SHP77 treated with DMSO at 0.1 percent for 48 hours (cell line): ENCODE results near the gene BBS9.

Experiments used
- DNase-seq: peaks from one replicate; lab custom pipeline; 2025; lab: John Stamatoyannopoulos, UW

Gene BBS9

DNA sequence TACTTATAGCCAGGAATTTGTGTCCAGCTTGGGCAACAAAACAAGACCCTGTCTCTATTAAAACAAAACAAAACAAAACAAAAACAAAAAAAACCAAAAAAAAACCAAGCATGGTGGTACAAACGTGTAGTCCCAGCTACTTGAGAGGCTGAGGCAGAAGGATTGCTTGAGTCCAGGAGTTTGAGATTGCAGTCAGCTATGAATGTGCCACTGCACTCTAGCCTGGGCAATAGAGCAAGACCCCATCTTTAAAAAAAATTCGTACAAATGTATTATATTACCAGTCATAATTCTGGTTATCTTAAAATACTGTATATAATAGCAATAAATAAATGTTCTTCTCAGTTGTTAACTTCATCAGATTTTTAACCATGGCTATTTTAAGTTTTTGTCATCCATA lies 2.3 kb upstream of the BBS9 start:
- no peak for DNase-seq

DNA sequence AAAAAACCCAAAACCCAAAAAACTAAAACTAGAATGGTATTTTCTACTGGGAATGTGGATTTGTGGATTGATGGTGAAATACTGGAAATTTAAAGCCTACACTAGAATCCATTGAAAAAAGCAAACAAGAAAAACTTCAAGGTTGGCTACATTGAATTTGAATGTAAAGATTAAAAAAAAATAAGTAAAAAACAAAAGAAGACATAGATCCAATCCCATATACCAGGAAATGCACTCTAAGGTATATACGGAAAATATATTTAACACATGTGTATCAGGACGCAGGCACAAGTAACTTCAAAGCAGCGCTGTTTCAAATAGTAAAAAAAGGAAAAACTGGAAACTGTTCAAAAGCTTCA lies 754 bp upstream of the BBS9 start:
- no peak for DNase-seq

DNA sequence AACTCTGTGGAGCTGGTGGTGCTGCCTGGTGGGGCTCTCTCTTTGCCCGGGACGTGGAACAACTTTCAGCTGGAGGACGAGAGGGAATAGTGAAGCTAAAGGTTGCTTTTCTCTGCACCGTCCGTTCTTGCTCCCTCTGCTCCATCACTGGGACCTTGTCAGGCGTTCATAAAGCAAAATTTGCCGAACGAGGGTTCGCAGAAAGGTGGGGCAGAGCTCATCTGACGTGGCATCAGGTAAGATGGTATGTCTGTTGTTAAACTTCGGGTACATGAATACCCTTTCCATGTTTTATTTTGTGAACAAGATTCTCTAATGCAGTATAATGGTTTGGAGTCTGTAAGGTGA lies 416 bp downstream of the BBS9 start:
- no peak for DNase-seq

DNA sequence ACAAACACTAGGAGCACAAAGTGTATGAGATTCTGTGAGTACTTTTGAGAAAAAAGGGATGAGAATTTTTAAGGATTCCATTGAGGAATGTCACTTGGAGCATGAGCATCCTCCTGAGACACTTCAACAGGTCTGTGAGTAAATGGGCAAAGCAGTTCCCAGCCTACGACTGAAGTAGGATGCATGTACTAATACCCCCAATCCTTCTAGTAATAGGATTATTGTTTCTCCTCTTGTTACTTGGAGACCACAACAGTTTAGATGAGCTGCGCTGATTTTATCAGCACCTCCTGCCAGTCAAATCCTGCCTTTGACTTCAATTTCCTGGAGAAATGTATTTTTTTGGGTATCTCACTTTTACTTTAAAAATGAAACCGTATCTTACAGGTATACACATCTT lies 820 bp downstream of the BBS9 start:
- no peak for DNase-seq

DNA sequence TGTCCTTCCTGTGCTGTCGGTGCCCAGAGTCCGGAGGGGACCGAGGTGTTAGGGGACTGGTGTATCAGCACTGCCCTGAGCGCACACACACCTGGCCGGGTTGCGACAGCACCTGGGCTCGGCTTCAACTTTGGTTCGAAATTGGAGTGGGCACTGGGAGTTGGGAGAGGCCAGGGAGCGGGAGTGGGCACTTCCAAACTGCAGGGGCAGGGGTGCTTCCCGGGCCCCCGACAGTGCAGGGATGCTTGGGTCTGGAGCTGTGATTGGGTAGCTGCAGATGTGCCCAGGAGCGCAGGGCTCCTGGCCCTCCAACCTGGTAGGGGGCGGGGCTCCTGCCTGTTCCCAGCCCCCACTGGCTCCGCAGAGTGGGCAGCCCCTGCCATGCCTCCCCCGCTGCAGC lies 7.7 kb downstream of the BBS9 start:
- DNase-seq, result no peak

DNA sequence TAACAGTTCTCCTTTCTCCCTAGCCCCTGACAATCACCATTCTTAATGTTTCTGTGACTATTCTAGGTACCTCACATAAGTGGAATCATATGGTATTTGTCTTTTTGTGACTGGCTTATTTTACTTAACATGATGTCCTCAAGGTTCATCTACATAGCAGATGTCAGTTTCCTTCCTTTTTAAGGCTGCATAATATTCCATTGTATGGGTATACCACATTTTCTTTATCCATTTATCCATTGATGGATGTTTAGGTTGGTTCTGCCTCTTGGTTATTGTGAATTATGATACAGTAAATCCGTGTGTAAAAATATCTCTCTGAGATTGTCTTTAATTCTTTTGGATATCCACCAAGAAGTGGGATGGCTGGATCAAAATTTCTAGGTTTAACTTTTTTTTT lies 13.2 kb downstream of the BBS9 start:
- DNase-seq, result no peak

DNA sequence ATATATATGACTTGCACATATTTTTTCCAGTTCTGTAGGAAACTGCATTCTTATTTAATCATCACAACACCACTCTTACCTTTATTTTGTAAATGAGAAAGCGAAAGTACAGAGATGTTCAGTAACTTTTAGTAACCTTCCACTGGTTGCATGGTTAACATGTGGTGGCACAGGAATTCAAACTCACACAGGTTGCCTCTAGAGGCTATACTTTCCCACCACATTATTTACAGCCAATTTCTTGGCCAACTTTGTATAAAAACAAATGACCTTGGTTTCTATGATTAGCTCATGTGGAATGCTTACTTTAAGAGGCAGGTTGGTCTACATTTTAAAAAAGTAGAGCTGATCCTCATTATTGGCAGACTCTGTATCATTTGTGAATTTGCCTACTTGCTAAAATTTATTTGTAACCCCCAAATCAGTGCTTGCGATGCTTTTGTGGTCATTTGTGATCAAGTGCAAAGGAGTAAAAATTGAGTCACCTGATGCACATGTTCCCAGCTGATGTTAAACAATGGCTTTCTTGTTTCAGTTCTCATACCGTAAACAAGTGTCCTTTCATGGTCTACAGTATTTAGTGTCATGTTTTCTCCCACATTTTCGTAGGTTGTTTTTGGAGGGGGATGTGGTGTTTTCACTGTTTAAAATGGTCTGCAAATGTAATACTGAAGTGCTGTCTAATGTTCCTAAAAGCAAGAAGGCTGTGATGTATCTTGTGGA lies 14.8 kb downstream of the BBS9 start:
- DNase-seq, result no peak

DNA sequence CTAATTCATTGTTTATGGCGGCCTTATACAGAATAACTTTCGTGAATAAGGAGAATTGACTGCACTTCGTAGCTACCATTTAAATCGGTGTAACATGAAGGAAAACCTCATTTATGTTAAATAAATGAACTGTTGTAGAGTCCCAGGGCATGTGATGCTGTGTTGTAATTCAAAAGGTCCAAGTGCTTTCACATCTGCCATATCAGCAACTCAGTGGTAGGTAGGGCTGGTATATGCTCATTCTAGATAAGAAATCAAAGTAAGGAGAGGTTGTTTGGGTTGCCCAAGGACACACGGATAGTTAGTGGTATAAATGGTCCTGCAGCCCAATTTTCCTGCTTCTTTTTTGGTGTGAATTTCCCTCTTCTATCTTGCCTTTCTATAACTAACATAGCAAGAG lies 15.8 kb downstream of the BBS9 start:
- DNase-seq, result no peak

DNA sequence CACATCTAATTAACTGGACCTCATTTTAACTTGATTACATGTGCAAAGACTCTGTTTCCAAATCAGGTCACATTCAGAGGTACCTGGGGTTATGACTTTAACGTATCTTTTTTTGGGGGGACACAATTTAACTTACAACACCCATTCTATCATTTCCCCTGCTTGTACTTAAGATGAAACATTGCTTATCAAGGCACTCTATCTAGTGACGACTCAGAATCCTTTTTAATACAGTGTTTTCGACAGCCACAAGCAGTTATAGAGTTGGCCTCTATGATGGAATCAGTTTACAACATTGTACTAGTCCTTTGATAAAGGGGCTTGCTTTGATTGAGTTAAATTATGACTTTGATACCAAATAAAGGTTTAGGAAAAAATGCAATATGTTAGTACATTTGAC lies 22.7 kb downstream of the BBS9 start:
- no peak for DNase-seq

DNA sequence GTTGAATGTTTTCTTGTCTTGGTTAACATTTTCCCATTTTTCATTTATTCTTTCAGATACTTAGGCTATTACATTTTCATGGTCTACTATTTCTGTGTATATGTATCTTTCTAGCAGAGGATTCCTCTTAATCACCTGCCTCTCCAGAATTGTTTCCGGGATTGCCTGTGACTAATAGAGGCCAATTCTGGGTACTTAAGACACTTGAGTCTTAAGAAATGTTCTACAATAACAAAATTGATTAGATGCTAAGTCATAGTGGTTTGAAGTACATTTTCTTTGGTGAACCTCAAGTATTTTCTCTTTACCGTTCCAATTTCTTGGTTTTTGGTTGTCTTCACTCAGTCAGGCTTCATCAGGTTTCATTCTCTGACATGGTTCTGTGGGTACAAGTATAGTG lies 26.4 kb downstream of the BBS9 start:
- no peak for DNase-seq

DNA sequence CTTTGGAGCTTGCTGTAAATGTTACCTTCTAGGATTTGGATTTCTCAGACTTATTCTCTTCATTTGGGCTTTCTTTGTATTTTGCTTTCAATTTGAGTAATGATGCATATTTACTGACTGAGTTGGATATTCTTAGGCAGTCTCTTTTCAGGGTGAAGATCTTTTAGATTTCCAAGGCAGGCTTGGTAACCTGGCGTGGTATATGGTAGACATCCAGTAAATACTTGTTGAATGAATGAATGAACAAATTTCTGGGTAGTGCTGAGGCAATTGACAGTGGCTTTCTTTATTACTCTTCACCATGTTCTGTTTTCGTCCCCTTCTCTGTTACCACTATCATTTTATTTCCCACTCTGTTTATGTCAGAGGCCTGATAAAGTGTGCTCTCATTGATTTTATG lies 27.1 kb downstream of the BBS9 start:
- DNase-seq, result no peak

DNA sequence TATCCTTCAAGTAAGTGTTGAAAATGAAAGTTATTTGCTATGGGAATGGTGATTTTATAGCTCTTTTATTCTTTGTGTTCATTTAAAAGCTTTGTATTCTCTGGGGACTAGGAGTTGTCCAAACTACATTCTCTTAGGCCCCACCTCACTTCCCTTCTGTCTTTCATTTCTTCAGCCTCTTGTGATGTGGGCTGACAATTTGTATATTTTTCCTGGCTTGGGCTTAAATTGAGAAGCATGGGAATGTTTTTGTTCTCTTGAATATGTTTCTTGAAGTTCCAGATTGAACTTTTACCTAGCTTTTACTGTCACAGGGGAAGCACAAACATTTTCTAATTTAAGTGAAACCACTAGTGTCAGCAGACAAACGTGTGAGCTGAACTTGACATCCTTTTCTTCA lies 27.9 kb downstream of the BBS9 start:
- DNase-seq, result no peak

DNA sequence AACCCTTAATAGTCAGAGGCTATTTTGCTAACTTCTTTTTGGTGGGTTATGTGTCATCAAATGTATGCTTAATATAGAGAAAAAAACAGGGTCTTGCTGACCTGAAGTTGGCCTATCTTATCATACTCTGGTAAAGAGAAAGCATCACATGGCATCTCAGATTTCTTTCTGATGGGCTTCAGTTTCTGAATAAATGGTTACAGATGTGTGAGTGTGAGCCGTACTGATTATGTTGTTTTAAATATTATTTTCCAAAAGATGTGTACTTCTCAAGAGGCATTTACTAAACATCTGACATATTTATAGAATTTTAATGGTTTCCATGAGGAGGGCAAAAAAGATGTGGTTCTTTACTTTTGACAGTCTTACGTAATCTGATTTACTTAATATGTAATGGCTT lies 28.4 kb downstream of the BBS9 start:
- no peak for DNase-seq

DNA sequence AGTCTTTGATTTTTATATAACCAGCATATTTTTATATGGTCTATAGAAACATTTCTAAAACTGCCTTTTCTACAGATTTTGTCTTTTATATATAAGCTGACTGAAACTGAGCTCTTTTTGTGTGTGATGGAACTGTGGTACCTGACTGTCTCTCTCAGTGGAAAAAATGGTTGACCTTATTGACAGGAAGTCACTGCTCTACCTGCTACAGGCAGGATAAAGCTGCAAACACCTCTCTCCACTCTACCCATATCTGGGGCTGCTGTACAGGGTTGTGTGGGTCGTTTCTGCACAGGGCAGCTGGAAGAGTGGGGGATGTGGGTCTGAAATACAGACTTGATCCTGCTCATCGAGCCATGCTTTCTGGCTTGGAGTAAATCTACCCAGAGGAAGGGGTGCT lies 48.5 kb downstream of the BBS9 start:
- DNase-seq, result no peak

DNA sequence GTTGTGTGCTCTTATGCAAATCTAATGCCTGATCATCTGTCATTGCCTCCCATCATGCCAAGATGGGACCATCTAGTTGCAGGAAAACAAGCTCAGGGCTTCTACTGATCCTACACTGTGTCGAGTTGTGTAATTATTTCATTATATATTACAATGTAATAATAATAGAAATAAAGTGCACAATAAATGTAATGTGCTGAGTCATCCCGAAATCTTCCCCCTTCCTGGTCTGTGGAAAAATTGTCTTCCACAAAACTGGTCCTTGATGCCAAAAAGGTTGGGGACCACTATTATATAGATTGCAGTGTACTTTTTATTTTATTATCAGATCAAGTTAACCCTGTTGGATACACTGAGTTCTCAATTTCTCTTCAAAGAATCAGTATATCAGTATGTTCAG lies 50.2 kb downstream of the BBS9 start:
- no peak for DNase-seq

DNA sequence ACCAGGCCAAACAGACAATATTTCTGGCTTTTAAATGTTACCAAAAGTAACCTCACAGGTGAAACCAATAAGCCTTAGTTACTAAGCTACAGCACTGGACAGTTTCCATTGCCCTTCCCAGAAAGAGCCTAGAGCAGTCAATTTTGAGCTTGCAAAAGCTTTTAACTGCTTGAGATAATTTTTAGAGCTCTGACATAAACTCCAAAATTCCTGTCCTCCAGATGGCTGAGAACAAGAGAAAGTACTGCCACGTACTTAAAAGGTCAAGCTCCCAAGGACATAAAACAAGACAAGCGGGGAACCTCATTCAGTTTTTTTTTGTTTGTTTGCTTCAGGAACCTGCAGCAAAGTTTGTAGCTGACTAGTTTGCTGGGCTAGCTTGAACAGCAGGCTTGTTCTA lies 54.1 kb downstream of the BBS9 start:
- no peak for DNase-seq

DNA sequence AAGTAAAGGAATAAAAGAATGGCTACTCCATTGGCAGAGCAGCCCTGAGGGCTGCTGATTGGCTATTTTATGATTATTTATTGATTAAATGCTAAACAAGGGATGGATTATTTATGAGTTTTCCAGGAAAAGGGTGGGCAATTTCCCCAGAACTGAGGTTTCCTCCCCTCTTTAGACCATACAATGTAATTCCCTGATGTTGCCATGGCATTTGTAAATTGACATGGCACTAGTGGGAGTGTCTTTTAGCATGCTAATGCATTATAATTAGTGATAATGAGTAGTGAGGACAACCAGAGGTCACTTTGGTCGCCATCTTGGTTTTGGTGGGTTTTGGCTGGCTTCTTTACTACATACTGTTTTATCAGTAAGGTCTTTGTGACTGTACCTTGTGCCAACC lies 55.5 kb downstream of the BBS9 start:
- DNase-seq, result no peak

DNA sequence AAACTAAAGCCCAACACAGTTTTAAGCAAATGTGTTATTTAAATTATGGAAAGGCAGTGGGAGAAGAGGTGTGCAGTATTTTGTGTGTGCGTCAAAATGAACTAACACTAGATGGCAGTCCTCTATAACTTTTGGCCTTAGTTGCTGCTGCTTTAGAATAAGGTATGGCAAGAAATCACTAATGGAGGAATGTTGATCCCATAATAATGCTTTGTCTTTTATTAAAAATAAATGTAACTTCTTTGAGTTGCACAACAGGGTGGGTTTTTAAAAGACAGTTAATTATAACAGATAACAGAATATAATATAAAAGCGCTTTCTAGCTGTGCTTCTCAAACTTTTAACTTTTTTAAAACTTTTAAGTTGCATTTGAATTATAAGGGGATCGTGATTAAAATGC lies 56.4 kb downstream of the BBS9 start:
- peak; percentile 42 for DNase-seq

DNA sequence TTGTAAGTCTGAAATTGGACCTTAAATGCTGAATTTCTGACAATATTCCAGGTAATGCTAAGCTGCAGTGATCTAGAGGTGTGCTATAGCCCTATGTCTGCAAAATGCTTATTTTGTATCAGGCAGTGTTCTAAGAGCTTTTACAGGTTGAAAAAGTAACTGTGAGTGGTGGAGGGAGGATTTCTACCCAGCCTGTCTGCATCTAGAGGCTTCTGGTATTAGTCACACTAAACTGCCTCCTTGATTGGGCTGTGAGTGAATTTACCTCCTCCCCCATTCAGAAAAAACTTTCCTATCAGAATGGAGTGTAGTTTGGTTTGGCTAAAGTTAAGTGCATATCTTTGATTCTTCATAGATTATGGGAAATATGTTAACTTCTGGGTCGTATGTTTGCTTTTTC lies 56.8 kb downstream of the BBS9 start:
- DNase-seq, result no peak

DNA sequence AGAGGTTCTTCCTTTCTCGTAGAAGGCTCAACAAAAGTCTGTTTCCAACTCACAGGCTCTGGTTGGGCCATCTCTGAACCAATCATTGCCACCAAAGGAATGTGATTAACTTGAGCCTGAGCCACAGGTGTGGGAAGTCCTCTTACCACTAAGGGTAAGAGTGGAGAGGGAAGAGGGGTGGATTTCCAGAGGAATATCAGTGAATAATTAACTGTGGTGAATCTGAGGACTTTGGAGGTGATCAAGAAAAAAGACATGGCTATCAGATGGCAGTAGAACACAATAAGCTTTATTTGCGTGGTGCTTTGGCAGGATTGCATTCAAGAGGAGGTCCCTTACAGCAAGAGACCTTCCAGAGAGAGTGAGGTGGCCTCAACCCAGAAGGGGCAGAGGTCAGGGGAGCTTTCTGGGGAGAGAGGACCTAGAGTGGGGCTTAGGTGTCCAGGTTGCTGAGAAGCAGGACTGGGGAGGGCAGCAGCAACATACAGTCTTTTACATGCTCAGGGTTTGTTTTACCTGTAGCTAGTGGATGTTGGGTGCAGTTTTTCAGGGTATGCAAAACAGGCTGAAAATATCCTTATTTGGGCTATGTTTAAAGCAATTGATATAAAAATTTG lies 61.4 kb downstream of the BBS9 start:
- no peak for DNase-seq

DNA sequence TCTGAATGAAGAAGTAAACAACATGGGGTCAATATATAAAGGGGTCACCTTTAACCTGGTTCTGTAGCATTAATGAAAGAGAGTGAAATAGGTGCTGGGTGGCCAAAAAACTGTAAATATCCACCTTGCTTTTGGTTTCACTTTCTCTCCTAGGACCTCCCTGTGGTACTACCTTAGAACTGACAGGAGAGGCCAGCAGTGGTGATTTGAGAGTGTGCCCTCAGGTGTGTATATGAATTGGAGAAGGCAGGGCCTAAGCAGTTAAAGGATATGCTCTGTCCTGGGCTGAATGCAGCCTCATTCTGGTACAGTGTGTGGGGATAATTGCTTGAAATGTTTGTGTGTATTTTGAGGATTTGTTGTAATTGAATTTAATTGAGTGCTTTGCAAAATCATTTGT lies 62.0 kb downstream of the BBS9 start:
- no peak for DNase-seq

DNA sequence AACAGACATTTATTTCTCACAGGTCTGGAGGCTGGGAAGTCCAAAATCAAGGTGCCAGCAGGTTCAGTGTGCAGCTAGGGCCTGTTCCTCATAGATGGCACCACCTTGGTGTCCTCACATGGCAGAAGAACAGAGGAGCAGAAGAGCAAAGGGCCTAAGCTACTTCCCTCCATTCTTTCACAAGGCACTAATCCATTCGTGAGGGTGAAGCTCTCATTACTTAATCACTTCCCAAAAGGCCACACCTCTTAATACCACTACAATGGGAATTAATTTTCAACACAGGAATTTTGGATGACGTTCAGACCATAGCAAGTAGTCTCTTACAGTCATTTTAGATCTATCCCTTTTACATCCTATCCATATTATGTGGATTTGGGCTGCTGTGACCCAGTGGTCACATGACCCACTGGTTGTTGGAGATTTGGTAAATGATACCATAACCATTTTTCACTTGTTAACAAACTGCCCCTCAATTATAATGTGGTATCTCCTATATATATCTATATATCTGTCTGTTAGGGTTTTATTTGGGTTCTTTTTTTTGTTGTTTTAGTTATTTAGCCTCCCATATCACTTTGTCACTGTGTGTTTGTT lies 63.4 kb downstream of the BBS9 start:
- DNase-seq, result no peak

DNA sequence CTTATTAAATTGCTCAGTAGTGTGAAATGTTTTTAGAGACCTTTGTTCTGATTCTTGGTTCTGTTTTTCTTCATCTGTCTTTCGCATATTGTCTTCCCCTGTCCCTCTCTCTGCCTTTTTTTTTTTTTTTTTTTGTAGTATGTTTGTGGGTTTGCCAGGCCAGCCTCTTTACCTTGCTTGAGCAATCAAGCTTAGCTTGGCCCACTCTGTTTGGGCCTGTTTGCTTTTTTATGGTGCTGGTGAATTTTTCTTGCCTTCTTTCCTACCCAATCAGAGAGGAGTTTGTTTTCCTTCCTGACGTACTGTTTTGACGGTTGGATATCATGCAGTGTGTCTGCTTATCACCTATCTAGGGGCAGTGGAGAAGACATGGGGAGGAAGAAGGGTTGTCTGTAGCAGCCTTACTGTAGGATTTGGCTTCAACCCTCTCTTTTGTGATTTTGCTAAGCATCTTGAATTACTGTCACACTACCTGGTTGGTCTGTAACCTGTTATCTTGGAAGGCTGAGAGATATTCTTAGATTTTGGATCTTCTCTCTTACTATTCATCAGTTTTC lies 64.0 kb downstream of the BBS9 start:
- DNase-seq, result no peak

DNA sequence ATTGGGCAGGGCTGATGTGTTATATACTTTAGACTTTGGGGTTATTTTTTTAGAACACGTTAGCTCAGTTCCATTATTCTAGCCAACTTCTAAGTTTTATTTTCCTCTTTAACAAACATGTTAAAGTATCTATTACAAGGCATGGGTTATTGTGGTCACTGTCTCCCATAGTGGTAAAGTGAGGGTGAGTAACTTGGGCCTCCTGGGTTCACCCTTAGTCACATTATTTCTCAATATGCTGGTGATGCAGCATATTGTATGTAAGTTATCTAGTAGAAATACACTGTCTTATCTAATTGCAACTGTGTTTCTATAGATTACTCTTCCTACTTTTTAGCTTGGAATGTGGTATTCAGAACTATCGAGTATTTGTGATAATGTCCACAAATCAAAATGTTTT lies 65.9 kb downstream of the BBS9 start:
- DNase-seq, result no peak
